Astrocyte (in vitro differentiated cells and primary cell): ENCODE measurements around the gene CHN2. TPM values are rescaled to one million over a fixed set of nuclear protein-coding genes. Genes with fewer than 3 reads are reported as not detected.

Experiments used
- DNase-seq: peaks from one replicate; pipeline ENCODE4 v3.0.0-alpha.2; 2010; ENCODE audit warnings: low read depth
- FAIRE-seq: peaks from 2 replicates; lab custom pipeline; 2011; peaks lifted over from hg19 to GRCh38; lab: Jason Lieb, UNC
- H2AFZ ChIP-seq: 2 replicates; pipeline ENCODE4 v1.6.0; 2012; ENCODE audit warnings: low read depth, low read length, inconsistent platforms
- H3K27ac ChIP-seq: 2 replicates; pipeline ENCODE4 v1.5.1; 2011; ENCODE audit warnings: low read depth, low read length, inconsistent platforms
- H3K27me3 ChIP-seq: 2 replicates; pipeline ENCODE4 v1.6.0; 2011; ENCODE audit warnings: low read length, inconsistent platforms; ENCODE audit not compliant: insufficient read depth
- H3K36me3 ChIP-seq: 2 replicates; pipeline ENCODE4 v1.5.1; 2011; ENCODE audit warnings: low read length, inconsistent platforms; ENCODE audit not compliant: insufficient read depth
- H3K4me1 ChIP-seq: 2 replicates; pipeline ENCODE4 v1.5.1; 2011; ENCODE audit warnings: low read length, inconsistent platforms; ENCODE audit not compliant: insufficient read depth
- H3K4me2 ChIP-seq: 2 replicates; pipeline ENCODE4 v1.6.0; 2012; ENCODE audit warnings: low read length, inconsistent platforms
- H3K4me3 ChIP-seq: 2 replicates; pipeline ENCODE4 v1.5.1; 2011; ENCODE audit warnings: low read depth, mild to moderate bottlenecking, low read length, inconsistent platforms; ENCODE audit not compliant: insufficient read depth
- H3K79me2 ChIP-seq: 2 replicates; pipeline ENCODE4 v1.6.0; 2012; ENCODE audit warnings: mild to moderate bottlenecking, low read length, inconsistent platforms; ENCODE audit not compliant: insufficient read depth
- H3K9ac ChIP-seq: 2 replicates; pipeline ENCODE4 v1.6.0; 2012; ENCODE audit warnings: mild to moderate bottlenecking, low read length, inconsistent platforms
- H3K9me3 ChIP-seq: 2 replicates; pipeline ENCODE4 v1.5.1; 2012; ENCODE audit warnings: low read depth, mild to moderate bottlenecking, low read length, inconsistent platforms; ENCODE audit not compliant: insufficient read depth
- H4K20me1 ChIP-seq: 2 replicates; pipeline ENCODE4 v1.6.0; 2012; ENCODE audit warnings: low read length, inconsistent platforms; ENCODE audit not compliant: insufficient read depth
- H3K27ac Mint-ChIP-seq: one replicate; pipeline ENCODE4 v1.8.0; 2021; ENCODE audit warnings: mild to moderate bottlenecking, mixed read lengths; ENCODE audit not compliant: unreplicated experiment
- H3K27me3 Mint-ChIP-seq: one replicate; pipeline ENCODE4 v1.8.0; 2021; ENCODE audit warnings: low read depth, mixed read lengths; ENCODE audit not compliant: unreplicated experiment
- H3K36me3 Mint-ChIP-seq: one replicate; pipeline ENCODE4 v1.8.0; 2021; ENCODE audit warnings: low read depth, mixed read lengths; ENCODE audit not compliant: unreplicated experiment
- H3K4me1 Mint-ChIP-seq: one replicate; pipeline ENCODE4 v1.8.0; 2021; ENCODE audit warnings: low read depth, mixed read lengths; ENCODE audit not compliant: unreplicated experiment
- H3K4me3 Mint-ChIP-seq: one replicate; pipeline ENCODE4 v1.8.0; 2021; ENCODE audit warnings: mild to moderate bottlenecking, moderate library complexity, mixed read lengths; ENCODE audit not compliant: unreplicated experiment
- H3K9me3 Mint-ChIP-seq: one replicate; pipeline ENCODE4 v1.8.0; 2021; ENCODE audit warnings: mild to moderate bottlenecking, mixed read lengths; ENCODE audit not compliant: unreplicated experiment
- EZH2 ChIP-seq: IDR thresholded peaks from 2 replicates; pipeline ENCODE4 v1.6.1; 2012; ENCODE audit warnings: mild to moderate bottlenecking, low read length, inconsistent platforms; ENCODE audit not compliant: insufficient read depth
- total RNA-seq: library from RNA; stranded (reverse); gene quantifications from 2 replicates; pipeline ENCODE4 v1.2.1, GENCODE V29; 2021
- TF ChIP-seq, protein P1 (sequence below): IDR thresholded peaks from 2 replicates; pipeline ENCODE4 v1.5.1; 2011; ENCODE audit warnings: low read depth, mild to moderate bottlenecking, inconsistent platforms, low read length, moderate library complexity; ENCODE audit not compliant: insufficient read depth

CHN2 gene
- total RNA-seq, 1 donor from 2014 or later = 2.5 TPM

DNA sequence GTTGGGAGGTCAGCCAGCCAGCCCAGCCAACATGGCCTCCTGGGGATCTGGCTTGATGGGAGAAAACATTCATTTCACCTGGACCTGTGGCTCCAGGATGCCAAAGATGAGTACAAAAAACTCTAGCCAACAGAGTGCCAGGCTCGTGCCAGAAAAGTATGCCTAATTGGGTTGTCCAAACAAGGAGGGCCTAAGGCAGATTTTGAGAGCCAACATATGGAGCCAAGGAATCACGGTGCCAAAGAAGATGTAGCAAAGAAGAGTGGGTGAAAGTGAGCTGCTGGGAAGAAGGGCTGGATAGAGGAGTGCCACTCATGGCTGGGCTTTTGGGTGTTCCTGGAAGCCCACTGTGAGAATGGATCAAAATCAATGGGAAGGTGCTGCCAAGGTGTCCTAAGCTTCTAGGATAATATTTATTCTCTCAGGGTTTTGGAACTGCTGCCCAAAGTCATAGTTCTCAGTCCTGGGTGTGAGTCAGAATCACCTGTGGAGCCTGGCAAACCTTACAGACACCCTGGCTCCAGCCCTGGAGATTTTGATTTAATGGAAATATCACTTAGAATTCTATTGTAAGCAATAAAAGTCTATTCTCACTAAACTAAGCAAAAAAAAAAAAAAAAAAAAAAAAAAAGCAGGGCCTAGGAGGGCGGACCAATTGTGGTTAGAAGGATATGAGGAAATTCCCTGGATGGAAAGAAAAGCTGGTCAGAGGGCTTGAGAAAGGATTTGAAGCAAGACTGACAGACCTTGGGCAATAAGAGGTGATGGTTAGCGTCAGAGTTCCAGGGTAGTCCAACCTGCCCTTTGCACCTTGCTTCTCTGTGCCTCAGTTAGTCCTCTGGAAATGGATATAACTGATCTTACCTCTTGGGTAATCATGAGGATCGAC is 186.9 kb downstream of the CHN2 start:
- H3K27ac ChIP-seq = no peak overlapping the region
- no peaks in the 10 kb centered on the region for H3K36me3 ChIP-seq
- H3K9me3 ChIP-seq = no peaks in the 10 kb centered on the region
- H3K4me3 ChIP-seq = no peak overlapping the region
- no peaks in the 10 kb centered on the region for H3K4me1 ChIP-seq
- no peak for DNase-seq
- Mint-ChIP-seq H3K27me3 (peaks cover 8% of the 10 kb centered on the region), H3K4me1 (peaks cover 1% of the 10 kb centered on the region), H3K4me3 (peak overlapping the region; percentile 31), H3K9me3 (no peaks in the 10 kb centered on the region), H3K27ac (no peak overlapping the region), H3K36me3 (no peaks in the 10 kb centered on the region)
- no peak overlapping the region for H3K9ac ChIP-seq
- H3K4me2 ChIP-seq = no peak overlapping the region
- H3K79me2 ChIP-seq = no peaks in the 10 kb centered on the region
- H4K20me1 ChIP-seq = no peaks in the 10 kb centered on the region
- H2AFZ ChIP-seq = no peak overlapping the region
- FAIRE-seq = no peak
- TF ChIP-seq, protein P1, sequence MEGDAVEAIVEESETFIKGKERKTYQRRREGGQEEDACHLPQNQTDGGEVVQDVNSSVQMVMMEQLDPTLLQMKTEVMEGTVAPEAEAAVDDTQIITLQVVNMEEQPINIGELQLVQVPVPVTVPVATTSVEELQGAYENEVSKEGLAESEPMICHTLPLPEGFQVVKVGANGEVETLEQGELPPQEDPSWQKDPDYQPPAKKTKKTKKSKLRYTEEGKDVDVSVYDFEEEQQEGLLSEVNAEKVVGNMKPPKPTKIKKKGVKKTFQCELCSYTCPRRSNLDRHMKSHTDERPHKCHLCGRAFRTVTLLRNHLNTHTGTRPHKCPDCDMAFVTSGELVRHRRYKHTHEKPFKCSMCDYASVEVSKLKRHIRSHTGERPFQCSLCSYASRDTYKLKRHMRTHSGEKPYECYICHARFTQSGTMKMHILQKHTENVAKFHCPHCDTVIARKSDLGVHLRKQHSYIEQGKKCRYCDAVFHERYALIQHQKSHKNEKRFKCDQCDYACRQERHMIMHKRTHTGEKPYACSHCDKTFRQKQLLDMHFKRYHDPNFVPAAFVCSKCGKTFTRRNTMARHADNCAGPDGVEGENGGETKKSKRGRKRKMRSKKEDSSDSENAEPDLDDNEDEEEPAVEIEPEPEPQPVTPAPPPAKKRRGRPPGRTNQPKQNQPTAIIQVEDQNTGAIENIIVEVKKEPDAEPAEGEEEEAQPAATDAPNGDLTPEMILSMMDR = no peak
- no peak for TF ChIP-seq EZH2
- no peaks in the 10 kb centered on the region for H3K27me3 ChIP-seq

DNA sequence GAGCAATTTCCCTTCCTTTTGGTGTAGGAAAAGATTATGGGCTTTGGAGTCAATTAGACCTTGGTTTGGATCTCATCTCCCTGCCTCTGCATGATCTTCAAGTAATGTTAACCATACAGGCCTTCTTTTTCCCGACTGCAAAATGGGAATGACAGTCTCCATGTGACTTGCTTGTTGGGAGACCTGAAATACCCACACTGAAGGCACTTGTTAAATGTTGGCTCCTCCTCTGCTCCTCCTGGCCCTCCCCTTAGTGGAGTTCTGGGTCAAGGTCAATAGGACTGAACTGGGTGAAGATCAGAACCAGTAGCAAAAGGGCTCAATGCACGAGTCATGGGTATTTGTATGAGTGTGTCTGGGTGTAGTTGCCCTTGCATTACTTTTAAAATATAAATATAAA is 189.7 kb downstream of the CHN2 start:
- no peak overlapping the region for H3K27ac Mint-ChIP-seq
- H4K20me1 ChIP-seq = no peaks in the 10 kb centered on the region
- H3K9me3 Mint-ChIP-seq = no peaks in the 10 kb centered on the region
- H3K27ac ChIP-seq = no peak overlapping the region
- DNase-seq (no peak), FAIRE-seq (no peak)
- no peak overlapping the region for H3K4me3 ChIP-seq
- no peaks in the 10 kb centered on the region for H3K36me3 Mint-ChIP-seq
- H3K27me3 Mint-ChIP-seq = peaks cover 8% of the 10 kb centered on the region
- no peak for TF ChIP-seq EZH2
- TF ChIP-seq, protein P1 = no peak
- H3K4me1 ChIP-seq = no peaks in the 10 kb centered on the region
- H3K4me1 Mint-ChIP-seq = no peaks in the 10 kb centered on the region
- H3K36me3 ChIP-seq = no peaks in the 10 kb centered on the region
- H3K9ac ChIP-seq = no peak overlapping the region
- H3K27me3 ChIP-seq = peaks cover 5% of the 10 kb centered on the region
- no peak overlapping the region for H2AFZ ChIP-seq
- H3K4me3 Mint-ChIP-seq = no peak overlapping the region
- H3K9me3 ChIP-seq = no peaks in the 10 kb centered on the region
- H3K4me2 ChIP-seq = no peak overlapping the region
- no peaks in the 10 kb centered on the region for H3K79me2 ChIP-seq
